ENCODE results near the gene DYSF. TPM values are rescaled to one million over a fixed set of nuclear protein-coding genes. Genes with fewer than 3 reads are reported as not detected.

Gene DYSF
- total RNA-seq, 3 donors from 2014 or later, result 2.0 to 19.4 (median 6.8) TPM

DNA sequence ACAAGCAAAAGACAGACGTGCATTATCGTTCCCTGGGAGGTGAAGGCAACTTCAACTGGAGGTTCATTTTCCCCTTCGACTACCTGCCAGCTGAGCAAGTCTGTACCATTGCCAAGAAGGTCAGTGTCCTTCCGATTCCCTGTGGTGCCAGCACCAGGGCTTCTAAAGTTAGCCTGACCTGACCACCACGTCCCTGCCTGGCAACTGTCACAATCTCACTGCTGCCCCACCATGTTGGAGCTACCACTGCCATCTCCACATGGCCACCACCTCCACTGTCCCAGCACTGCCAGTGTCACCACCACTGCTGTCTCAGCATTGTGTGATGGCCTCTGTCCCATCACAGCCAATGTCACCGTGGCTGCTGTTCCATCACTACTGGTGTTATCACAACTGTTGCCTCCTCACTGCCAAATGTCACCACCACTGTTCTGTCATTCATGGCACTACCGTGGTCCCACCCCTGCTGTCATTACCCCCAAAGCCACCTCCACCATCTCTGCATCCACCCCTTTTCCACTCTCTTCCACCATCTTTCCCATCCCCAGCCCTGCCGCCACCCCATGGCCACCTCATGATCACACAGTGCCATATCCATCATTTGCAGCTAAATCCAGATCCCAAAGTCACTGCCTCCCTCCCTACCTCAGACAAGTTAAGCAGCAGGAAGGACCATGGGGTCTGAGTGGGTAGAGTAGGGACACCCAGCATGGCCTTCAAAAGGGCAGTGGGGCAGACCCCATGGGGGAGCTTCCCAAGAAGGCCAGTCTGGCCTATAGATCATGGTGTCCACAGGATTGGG lies 216.5 kb downstream of the DYSF start:
- DNase-seq, result no peak

DNA sequence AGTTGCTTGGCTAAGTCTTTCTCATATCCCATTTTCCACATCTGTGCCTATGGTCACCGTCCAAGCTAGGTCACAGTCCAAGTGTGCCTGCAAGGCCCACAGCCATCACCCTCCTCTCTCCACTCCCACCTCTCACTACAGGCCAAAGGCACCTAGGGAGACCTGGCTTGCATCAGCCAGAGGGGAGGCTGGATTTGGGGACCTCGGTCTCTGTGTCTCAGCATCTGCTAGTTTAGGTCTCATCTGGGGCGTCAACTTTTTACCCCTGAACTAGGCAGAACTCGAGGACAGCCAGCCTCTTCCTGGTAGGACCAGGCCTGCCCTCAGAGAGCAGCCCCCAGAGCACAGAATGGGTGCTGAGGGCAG lies 217.1 kb downstream of the DYSF start:
- Histone ChIP-seq H3K4me1 (ENCODE audit: low read depth) (no peaks in the 10 kb centered on the region), H3K36me3 (ENCODE audit: low read depth) (no peaks in the 10 kb centered on the region), H3K4me3 (no peak overlapping the region), H3K9me3 (no peaks in the 10 kb centered on the region)
- TF ChIP-seq, protein P1, sequence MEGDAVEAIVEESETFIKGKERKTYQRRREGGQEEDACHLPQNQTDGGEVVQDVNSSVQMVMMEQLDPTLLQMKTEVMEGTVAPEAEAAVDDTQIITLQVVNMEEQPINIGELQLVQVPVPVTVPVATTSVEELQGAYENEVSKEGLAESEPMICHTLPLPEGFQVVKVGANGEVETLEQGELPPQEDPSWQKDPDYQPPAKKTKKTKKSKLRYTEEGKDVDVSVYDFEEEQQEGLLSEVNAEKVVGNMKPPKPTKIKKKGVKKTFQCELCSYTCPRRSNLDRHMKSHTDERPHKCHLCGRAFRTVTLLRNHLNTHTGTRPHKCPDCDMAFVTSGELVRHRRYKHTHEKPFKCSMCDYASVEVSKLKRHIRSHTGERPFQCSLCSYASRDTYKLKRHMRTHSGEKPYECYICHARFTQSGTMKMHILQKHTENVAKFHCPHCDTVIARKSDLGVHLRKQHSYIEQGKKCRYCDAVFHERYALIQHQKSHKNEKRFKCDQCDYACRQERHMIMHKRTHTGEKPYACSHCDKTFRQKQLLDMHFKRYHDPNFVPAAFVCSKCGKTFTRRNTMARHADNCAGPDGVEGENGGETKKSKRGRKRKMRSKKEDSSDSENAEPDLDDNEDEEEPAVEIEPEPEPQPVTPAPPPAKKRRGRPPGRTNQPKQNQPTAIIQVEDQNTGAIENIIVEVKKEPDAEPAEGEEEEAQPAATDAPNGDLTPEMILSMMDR (IDR thresholded peaks at IDR 0.05), result no peak
- ATAC-seq (no peak), DNase-seq (no peak)
- intact Hi-C loops (cut with DNase I, micrococcal nuclease), result no loop called here

More for the DNA sequence above, 216.5 kb downstream of the DYSF start:
- TF ChIP-seq, protein P1 (IDR thresholded peaks at IDR 0.05), result no peak
- H3K4me3 ChIP-seq, result no peak overlapping the region
- H3K36me3 ChIP-seq (ENCODE audit: low read depth), result no peaks in the 10 kb centered on the region
- H3K4me1 ChIP-seq (ENCODE audit: low read depth), result no peaks in the 10 kb centered on the region
- H3K9me3 ChIP-seq, result no peaks in the 10 kb centered on the region
- no peak for ATAC-seq
- intact Hi-C loops (cut with DNase I, micrococcal nuclease), result no loop called here

DNA sequence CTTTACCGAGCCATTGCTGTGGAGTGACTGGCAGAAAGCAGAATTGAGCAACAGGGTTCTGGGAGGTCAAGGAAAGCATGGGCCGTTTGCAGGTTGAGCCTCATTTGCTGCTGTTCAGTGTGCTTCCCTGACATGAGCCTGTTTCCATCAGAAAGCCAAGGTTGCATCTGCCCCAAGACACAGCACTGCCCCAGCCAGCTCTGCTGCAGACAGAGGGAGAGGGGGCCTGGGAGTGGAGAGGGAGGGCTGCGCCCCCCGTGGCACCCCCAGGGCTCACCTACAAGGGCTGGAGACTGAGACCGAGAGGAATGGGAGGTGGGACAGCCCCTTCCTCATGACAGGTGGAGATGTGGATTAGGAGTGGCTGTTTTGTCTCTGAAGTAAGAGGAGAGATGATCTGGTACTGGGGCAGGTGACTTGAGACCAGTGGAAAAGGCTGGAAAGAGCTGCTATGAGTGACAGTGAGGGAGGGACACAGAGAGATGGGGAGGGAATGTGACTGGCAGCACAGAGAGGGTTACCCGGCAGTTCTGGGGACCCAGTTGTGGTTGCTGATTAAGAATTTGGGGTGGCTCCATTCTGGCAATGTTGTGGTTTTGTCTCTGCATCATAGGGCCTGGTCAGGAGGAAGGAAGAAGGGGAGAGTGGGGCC lies 218.0 kb downstream of the DYSF start:
- intact Hi-C loops (cut with DNase I, micrococcal nuclease), result no loop called here
- Histone ChIP-seq H3K4me3 (no peak overlapping the region), H3K9me3 (no peaks in the 10 kb centered on the region), H3K36me3 (ENCODE audit: low read depth) (no peaks in the 10 kb centered on the region), H3K4me1 (ENCODE audit: low read depth) (no peaks in the 10 kb centered on the region)
- TF ChIP-seq, protein P1 (IDR thresholded peaks at IDR 0.05), result no peak
- ATAC-seq, result no peak
- no peak for DNase-seq

DNA sequence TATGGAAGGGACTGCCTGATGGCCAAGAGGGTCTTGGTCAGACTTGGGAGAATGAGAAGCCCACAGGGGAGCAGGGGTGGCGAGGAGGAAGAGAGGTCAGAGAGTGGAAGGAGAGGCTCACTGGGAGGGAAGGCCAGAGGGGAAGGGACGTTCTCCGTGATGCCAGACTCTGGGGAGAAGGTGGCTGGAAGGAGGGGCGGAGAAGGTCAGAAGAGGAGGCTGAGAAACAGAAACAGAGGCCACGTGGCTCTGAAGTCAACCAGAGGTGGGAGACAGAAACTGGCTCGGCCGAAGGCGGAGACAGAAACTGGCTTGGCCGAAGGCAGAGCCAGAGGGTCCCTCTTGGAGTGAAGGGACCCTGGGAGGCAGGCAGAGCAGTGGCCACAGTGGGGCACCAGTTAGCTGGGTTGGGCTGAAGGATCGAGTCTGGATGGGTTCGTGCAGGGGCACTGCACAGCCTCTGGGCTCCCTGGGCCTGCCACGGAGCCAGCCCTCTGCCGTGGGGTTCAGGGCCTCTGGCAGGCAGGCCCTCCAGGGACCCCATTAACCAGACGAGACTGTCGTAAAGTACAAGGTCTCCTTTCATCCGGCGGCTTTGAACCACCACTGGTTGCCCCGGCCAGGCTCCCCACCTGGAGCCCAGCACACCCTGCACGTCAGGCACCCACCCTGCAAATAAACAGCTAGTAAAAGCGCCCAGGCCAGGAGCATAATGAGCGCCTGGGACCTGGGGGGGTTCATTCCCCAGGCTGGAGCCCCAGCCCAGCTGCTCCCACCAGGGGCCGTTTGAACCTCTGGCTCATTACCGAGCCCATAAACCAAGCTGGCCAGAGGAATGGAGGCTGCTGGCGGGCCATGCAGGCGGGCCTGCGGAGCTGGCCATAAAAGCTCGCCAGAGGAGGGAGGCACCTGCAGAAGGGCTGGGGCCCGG lies 218.8 kb downstream of the DYSF start:
- peak; percentile 64 for ATAC-seq

More for the DNA sequence above, 218.8 kb downstream of the DYSF start:
- peak in 2 of 3 donors; percentile 16 to 57 for DNase-seq
- Histone ChIP-seq H3K4me1 (ENCODE audit: low read depth) (no peaks in the 10 kb centered on the region), H3K36me3 (ENCODE audit: low read depth) (no peaks in the 10 kb centered on the region), H3K4me3 (no peak overlapping the region), H3K9me3 (no peaks in the 10 kb centered on the region)
- TF ChIP-seq, protein P1 (IDR thresholded peaks at IDR 0.05), result no peak
- intact Hi-C loops (cut with DNase I, micrococcal nuclease), result no loop called here

Data from mucosa of descending colon (tissue), 3 donors.